Measurements from ENCODE around the gene ALPP.
"Not testable (repeated sequence)": the region's sequence is repeated elsewhere in the genome, so short reads cannot be mapped to it uniquely, and the experiment has no call there.

Gene ALPP

GRCh38 chr2:232364806-232365594 lies 13.6 kb upstream of the ALPP start:
- DNase-seq = not testable (repeated sequence)

- DNase-seq = no peak
Measured at GRCh38 chr2:232365621-232366321, 12.8 kb upstream of the ALPP start.

GRCh38 chr2:232366461-232366860 lies 12.1 kb upstream of the ALPP start:
- DNase-seq = not testable (repeated sequence)

GRCh38 chr2:232367016-232367415 lies 11.5 kb upstream of the ALPP start:
- DNase-seq = no peak

GRCh38 chr2:232367591-232368233 lies 10.8 kb upstream of the ALPP start:
- no peak for DNase-seq

- no peak for DNase-seq
Measured at GRCh38 chr2:232368311-232368731, 10.2 kb upstream of the ALPP start.

- no peak for DNase-seq
Measured at GRCh38 chr2:232369126-232369951, 9.2 kb upstream of the ALPP start.

- not testable (repeated sequence) for DNase-seq
Measured at GRCh38 chr2:232370007-232370406, 8.5 kb upstream of the ALPP start.

GRCh38 chr2:232372231-232373208 lies 6.0 kb upstream of the ALPP start:
- DNase-seq = no peak

GRCh38 chr2:232374356-232374755 lies 4.2 kb upstream of the ALPP start:
- no peak for DNase-seq

- no peak for DNase-seq
Measured at GRCh38 chr2:232375164-232375563, 3.4 kb upstream of the ALPP start.

GRCh38 chr2:232376260-232376659 lies 2.3 kb upstream of the ALPP start:
- DNase-seq = no peak

- DNase-seq = no peak
Measured at GRCh38 chr2:232376713-232377112, 1.8 kb upstream of the ALPP start.

- no peak for DNase-seq
Measured at GRCh38 chr2:232377319-232377718, 1.2 kb upstream of the ALPP start.

GRCh38 chr2:232377841-232378734 lies 463 bp upstream of the ALPP start:
- DNase-seq = no peak

- DNase-seq = not testable (repeated sequence)
Measured at GRCh38 chr2:232379610-232380590, 1.3 kb downstream of the ALPP start.

GRCh38 chr2:232381204-232382031 lies 2.9 kb downstream of the ALPP start:
- not testable (repeated sequence) for DNase-seq
